ENCODE data around the gene MBTD1.
"Not testable (repeated sequence)": the region's sequence is repeated elsewhere in the genome, so short reads cannot be mapped to it uniquely, and the experiment has no call there.

Gene MBTD1

DNA sequence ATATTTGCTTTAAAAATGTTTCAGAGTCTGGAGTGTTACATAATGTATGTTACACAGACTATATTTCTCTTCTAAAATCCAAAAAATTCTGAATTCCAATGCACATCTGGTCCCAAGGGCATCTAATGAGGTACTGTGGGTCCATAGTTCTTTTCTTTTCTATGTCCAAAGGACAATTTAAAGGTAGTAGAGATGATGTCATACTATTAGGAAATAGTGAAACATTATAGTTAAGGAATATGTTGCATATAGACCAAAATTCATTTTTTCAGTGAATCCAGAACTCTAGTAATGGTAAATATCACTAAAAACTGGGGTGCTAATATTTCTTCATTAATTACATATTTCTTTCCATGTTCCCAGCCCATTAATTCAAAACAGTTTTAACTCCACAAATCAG, 70.7 kb downstream of the MBTD1 start:
- DNase-seq (ENCODE audit: low read depth in 2 of 2), result no peak

GRCh38 chr17:51188271-51188833, 71.5 kb downstream of the MBTD1 start:
- DNase-seq (ENCODE audit: low read depth in 2 of 2), result no peak

DNA sequence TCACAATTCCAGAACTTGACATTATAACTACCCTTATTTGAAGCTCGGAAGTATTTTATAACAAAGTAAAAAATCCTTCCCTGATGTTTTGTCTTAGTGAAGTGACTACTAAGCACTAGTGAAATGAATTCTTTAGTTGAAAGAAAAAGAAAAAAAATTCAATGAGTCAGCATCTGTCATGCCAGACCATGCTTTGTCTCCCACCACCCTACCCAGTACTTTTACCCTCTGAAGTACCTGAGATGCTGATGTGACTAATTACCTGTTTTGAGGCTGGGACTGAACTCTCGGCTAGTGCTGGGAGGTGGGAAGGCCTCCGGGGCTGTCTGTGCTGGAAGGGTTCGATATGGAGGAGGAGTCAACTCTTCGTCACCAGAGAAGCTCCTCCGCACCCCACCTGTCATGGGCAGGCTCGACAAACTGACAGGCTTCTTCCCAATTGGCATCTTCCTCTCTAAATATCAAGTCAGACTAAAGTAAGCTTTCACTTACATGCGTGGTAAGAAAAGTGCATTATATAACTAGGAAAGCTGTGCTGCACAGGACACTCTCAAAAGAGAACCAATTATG, 74.0 kb downstream of the MBTD1 start:
- DNase-seq (ENCODE audit: low read depth in 2 of 2), result no peak

DNA sequence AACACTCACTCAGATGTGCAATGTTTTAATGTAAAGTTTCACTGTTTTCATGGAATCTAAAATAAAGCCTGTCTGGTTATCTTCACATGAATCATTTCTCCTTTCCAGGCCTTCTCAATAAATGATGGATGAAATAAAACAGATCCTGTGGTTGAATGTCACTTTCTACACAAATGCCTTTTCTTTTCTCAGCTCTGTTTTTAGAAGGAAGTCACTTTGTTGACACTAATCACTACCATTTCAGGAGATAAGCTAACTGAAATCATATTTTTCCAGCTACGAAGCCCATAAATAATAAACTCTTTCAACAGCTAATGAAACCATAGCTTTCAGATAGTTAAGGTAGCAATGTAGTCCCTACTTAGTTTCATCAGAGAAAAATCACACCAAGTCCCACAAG, 75.7 kb downstream of the MBTD1 start:
- DNase-seq (ENCODE audit: low read depth in 2 of 2), result no peak

- DNase-seq (ENCODE audit: low read depth in 2 of 2), result no peak
Measured at GRCh38 chr17:51180486-51180885, 79.4 kb downstream of the MBTD1 start.

DNA sequence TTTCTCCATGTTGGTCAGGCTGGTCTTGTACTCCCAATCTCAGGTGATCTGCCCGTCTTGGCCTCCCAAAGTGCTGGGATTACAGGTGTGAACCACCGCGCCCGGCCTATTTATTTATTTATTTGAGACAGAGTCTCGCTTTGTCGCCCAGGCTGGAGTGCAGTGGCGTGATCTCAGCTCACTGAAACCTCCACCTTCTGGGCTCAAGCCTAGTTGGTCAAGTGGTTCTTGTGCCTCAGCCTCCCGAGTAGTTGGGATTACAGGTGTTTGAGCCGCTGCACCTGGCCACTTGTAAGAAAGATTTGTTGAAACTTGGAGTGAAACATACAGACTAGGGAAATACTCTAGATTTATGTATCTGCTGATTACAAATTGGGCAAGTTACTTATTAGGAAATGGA, 87.8 kb downstream of the MBTD1 start:
- not testable (repeated sequence) for DNase-seq (ENCODE audit: low read depth in 2 of 2)

DNA sequence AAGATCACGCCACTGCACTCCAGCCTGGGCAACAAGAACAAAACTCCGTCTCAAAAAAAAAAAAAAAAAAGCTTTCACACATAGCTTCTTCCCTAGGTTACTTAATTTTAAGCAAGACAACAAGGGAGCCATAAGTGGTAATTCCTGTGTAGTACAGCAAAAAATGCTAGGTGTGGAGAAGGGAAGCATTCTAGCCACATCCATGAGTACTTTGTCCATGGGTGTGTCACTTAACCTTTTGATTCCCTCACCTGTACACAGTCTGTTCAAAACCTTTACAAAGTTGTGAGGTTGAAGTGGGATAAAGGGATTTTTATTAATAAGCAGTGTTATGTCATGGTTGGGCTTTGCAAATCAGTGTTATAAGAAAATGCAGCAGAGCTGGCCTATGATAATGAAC, 89.1 kb downstream of the MBTD1 start:
- DNase-seq (ENCODE audit: low read depth in 2 of 2), result no peak

GRCh38 chr17:51169340-51169739, 90.5 kb downstream of the MBTD1 start:
- no peak for DNase-seq (ENCODE audit: low read depth in 2 of 2)

GRCh38 chr17:51166987-51167931, 92.6 kb downstream of the MBTD1 start:
- DNase-seq (ENCODE audit: low read depth in 2 of 2), result no peak

GRCh38 chr17:51166198-51166986, 93.5 kb downstream of the MBTD1 start, which contains the start of gene NME2:
TSS of gene NME2 (plus strand) at chr17:51166411. CDS start at chr17:51166831, 420 bp downstream.
- peak; percentile 57 for DNase-seq (ENCODE audit: low read depth in 2 of 2)

GRCh38 chr17:51165680-51166197, 94.1 kb downstream of the MBTD1 start:
- no peak for DNase-seq (ENCODE audit: low read depth in 2 of 2)

DNA sequence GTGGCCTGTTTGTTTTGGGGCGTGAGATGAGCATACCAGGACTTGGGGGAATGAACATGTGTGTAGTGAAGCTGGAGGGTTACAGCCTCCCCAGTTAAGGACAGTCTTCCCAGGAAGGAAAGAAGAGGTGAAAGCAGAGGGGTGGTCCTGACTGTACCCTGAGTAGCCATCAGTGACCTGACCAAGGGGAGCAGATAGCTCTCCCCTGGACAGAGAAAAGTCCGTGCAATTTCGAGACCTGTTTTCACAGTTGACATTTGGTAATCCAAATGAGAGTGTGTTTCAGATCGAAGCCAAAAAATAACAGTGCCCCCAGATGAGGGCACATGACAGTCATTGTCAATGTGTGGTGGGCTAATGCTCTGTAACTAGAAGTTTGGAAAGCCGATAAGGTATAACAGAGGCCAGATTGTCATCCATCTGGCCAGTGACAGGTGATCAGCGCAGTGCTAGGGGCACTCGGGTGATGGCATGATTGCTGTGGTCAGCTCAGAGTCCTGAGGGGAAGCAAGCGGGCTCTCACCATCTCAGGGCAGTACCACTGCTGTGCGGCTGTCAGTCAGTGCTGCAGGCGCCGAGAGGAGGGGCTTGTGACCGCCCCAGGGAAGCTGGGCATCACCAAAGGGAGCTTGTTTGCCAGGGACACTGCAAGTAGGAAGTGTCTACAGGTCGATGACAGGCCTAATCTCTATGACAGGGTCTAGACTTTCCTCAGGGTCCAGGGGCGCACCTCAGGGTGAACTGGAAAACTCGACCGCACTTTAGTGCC, 94.8 kb downstream of the MBTD1 start:
- no peak for DNase-seq (ENCODE audit: low read depth in 2 of 2)

- no peak for DNase-seq (ENCODE audit: low read depth in 2 of 2)
Measured at GRCh38 chr17:51161541-51161940, 98.3 kb downstream of the MBTD1 start.

DNA sequence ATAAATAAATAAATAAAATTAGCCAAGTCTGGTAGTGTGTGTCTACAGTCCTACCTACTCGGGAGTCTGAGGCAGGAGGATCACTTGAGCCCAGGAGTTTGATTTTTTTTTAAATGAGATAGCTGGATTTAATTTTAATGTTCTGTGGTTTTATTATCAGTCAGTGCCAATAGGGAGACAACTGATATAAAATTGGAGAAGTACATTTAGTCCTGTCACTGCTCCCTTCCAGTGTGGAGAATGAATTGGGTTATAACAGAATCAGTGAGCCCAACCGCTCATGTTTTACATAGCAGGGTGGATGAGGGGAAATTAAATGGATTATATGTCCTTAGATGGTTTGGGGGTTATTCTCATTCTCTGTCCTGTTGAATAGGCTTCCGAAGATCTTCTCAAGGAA, 100.2 kb downstream of the MBTD1 start:
- DNase-seq (ENCODE audit: low read depth in 2 of 2), result no peak

- DNase-seq (ENCODE audit: low read depth in 2 of 2), result no peak
Measured at GRCh38 chr17:51155416-51155815, 104.4 kb downstream of the MBTD1 start.

- no peak for DNase-seq (ENCODE audit: low read depth in 2 of 2)
Measured at GRCh38 chr17:51154176-51154575, 105.7 kb downstream of the MBTD1 start.

GRCh38 chr17:51153210-51154072, 106.4 kb downstream of the MBTD1 start, which contains the start of gene NME1:
TSS of gene NME1 (plus strand) at chr17:51153559. CDS start at chr17:51155655, 2,096 bp downstream.
- peak; percentile 99 for DNase-seq (ENCODE audit: low read depth in 2 of 2)

DNA sequence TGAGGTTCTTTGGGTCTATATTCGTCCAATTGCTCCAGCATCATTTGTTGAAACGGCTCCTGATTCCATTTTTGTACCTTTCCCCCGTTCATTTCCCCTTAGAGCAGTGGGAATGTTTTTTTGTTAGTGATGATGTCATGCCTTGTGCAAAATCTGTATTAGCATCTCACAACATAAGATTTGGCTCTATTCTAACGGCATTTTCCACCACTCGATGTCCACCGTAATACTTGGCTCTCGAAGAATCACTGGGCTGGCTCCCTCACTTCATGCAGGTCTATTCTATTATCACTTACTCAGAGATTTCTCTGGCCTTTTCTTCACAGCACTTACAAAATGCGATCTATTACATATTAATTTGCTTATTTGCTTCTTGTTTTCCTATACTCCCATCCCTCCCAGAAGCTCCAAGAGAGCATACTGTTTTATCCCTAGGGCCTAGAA, 107.1 kb downstream of the MBTD1 start:
- no peak for DNase-seq (ENCODE audit: low read depth in 2 of 2)

DNA sequence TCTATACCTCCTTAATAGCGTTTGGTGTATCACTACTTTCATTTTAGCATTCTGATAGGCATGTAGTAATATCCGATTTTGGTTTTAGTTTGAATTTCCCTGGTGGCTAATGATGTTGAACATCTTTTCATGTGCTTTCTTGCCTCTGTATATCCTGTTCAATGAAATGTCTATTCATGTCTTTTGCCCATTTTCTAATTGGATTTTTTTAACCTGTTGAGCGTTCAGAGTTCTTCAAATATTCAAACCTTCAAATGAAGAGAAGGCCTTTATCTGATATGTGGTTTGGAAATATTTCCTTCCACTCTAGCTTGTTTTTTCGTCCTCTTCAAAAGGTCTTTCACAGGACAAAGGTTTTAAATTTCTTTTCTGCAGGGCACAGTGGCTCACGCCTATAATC, 108.9 kb downstream of the MBTD1 start:
- DNase-seq (ENCODE audit: low read depth in 2 of 2), result no peak

- DNase-seq (ENCODE audit: low read depth in 2 of 2), result no peak
Measured at GRCh38 chr17:51149163-51149562, 110.7 kb downstream of the MBTD1 start.

Measured in fibroblast of skin of left quadriceps (primary cell).